Karpas-422 (cell line): ENCODE data around the gene TPTE. TPM values are rescaled to one million over a fixed set of nuclear protein-coding genes. Genes with fewer than 3 reads are reported as not detected.
"Not testable (repeated sequence)": the region's sequence is repeated elsewhere in the genome, so short reads cannot be mapped to it uniquely, and the experiment has no call there.

Experiments
- DNase-seq: peaks from one replicate; pipeline ENCODE4 v3.0.0-alpha.2; 2015
- H2AFZ ChIP-seq: fragments of 200-600 bp; sonication (generic); 2 replicates; pipeline ENCODE4 v1.6.1; 2014; ENCODE audit warnings: antibody characterized with exemption, low read length, mixed read lengths
- H3K27ac ChIP-seq: fragments of 200-600 bp; sonication (generic); 2 replicates; pipeline ENCODE4 v1.5.1; 2014; ENCODE audit warnings: mild to moderate bottlenecking, low read length, moderate library complexity
- H3K27me3 ChIP-seq: fragments of 200-600 bp; sonication (generic); 2 replicates; pipeline ENCODE4 v1.6.1; 2014; ENCODE audit warnings: low read length, mixed read lengths
- H3K36me3 ChIP-seq: fragments of 200-600 bp; sonication (generic); 2 replicates; pipeline ENCODE4 v1.6.1; 2014; ENCODE audit warnings: low read length, mixed read lengths; ENCODE audit not compliant: insufficient read depth
- H3K4me1 ChIP-seq: fragments of 200-600 bp; sonication (generic); 2 replicates; pipeline ENCODE4 v1.6.1; 2014; ENCODE audit warnings: mild to moderate bottlenecking, low read length, mixed read lengths
- H3K4me2 ChIP-seq: fragments of 200-600 bp; sonication (generic); 2 replicates; pipeline ENCODE4 v1.6.1; 2014; ENCODE audit warnings: low read length, low read depth, mild to moderate bottlenecking; ENCODE audit not compliant: poor library complexity, severe bottlenecking
- H3K4me3 ChIP-seq: fragments of 200-600 bp; sonication (generic); 2 replicates; pipeline ENCODE4 v1.5.1; 2014; ENCODE audit warnings: mild to moderate bottlenecking, antibody characterized with exemption, low read length, mixed read lengths
- H3K79me2 ChIP-seq: fragments of 200-600 bp; sonication (generic); 2 replicates; pipeline ENCODE4 v1.6.1; 2014; ENCODE audit warnings: mild to moderate bottlenecking, low read length, mixed read lengths
- H3K9ac ChIP-seq: fragments of 200-600 bp; sonication (generic); 2 replicates; pipeline ENCODE4 v1.6.0; 2014; ENCODE audit warnings: low read length
- H3K9me2 ChIP-seq: fragments of 200-600 bp; sonication (generic), shearing (Covaris generic); replicated peaks from 2 replicates; pipeline ENCODE4 v1.6.0; 2014; ENCODE audit warnings: mild to moderate bottlenecking, low read length, moderate library complexity; ENCODE audit not compliant: insufficient read depth
- H3K9me3 ChIP-seq: fragments of 300-700, 200-600 bp; sonication (generic); 2 replicates; pipeline ENCODE4 v1.6.1; 2014; ENCODE audit warnings: low read length, mixed read lengths
- H4K20me1 ChIP-seq: fragments of 200-600 bp; sonication (generic); 2 replicates; pipeline ENCODE4 v1.6.1; 2014; ENCODE audit warnings: mild to moderate bottlenecking, antibody characterized with exemption, low read length, low read depth; ENCODE audit not compliant: insufficient read depth
- total RNA-seq: library from RNA; depleted of rRNA; stranded (reverse); fragments of >200 nt; shearing (Covaris generic); gene quantifications from 2 replicates; pipeline ENCODE4 v1.2.3, GENCODE V29; 2014; ENCODE audit warnings: low replicate concordance

TPTE gene
- total RNA-seq, 1 experiment from 2014 or later: not detected

- H3K79me2 ChIP-seq: not testable (repeated sequence)
These were observed 109.4 kb downstream of the TPTE start for GRCh38 chr21:10630829-10631228.

GRCh38 chr21:10631316-10631715 lies 109.9 kb downstream of the TPTE start:
- not testable (repeated sequence) for H3K9me3 ChIP-seq

More at GRCh38 chr21:10630829-10631228, 109.4 kb downstream of the TPTE start:
- H2AFZ ChIP-seq, H3K36me3 ChIP-seq, H3K9ac ChIP-seq, H3K9me3 ChIP-seq, DNase-seq, H4K20me1 ChIP-seq, H3K27ac ChIP-seq, H3K4me1 ChIP-seq, H3K9me2 ChIP-seq, H3K4me2 ChIP-seq, H3K4me3 ChIP-seq, H3K27me3 ChIP-seq: not testable (repeated sequence)

GRCh38 chr21:10638144-10638543 lies 116.8 kb downstream of the TPTE start:
- not testable (repeated sequence) for H3K27ac ChIP-seq, H3K9ac ChIP-seq, H3K79me2 ChIP-seq, H3K27me3 ChIP-seq, DNase-seq, H2AFZ ChIP-seq, H3K4me3 ChIP-seq, H4K20me1 ChIP-seq, H3K4me2 ChIP-seq, H3K4me1 ChIP-seq, H3K9me2 ChIP-seq, H3K36me3 ChIP-seq
- H3K9me3 ChIP-seq: peaks cover 36% of the 10 kb centered on the region

More at GRCh38 chr21:10631316-10631715, 109.9 kb downstream of the TPTE start:
- not testable (repeated sequence) for H3K27ac ChIP-seq, H3K4me1 ChIP-seq, DNase-seq, H3K9me2 ChIP-seq, H3K4me3 ChIP-seq, H3K36me3 ChIP-seq, H3K4me2 ChIP-seq, H4K20me1 ChIP-seq, H3K79me2 ChIP-seq, H3K27me3 ChIP-seq, H3K9ac ChIP-seq, H2AFZ ChIP-seq

GRCh38 chr21:10639123-10639522 lies 117.7 kb downstream of the TPTE start:
- Histone ChIP-seq H3K4me2 (no peak overlapping the region), H3K36me3 (no peaks in the 10 kb centered on the region)

GRCh38 chr21:10639746-10640145 lies 118.4 kb downstream of the TPTE start:
- not testable (repeated sequence) for H3K4me3 ChIP-seq, H2AFZ ChIP-seq, H3K27me3 ChIP-seq, H3K36me3 ChIP-seq, H3K27ac ChIP-seq, H4K20me1 ChIP-seq, H3K4me1 ChIP-seq, DNase-seq, H3K9ac ChIP-seq, H3K79me2 ChIP-seq, H3K4me2 ChIP-seq, H3K9me2 ChIP-seq
- H3K9me3 ChIP-seq: peaks cover 43% of the 10 kb centered on the region

More at GRCh38 chr21:10639123-10639522, 117.7 kb downstream of the TPTE start:
- Histone ChIP-seq H3K9ac (no peak overlapping the region), H3K4me1 (no peaks in the 10 kb centered on the region), H3K79me2 (no peaks in the 10 kb centered on the region), H4K20me1 (no peaks in the 10 kb centered on the region), H3K4me3 (no peak overlapping the region), H3K9me2 (no peaks in the 10 kb centered on the region), H2AFZ (no peak overlapping the region), H3K9me3 (peaks cover 41% of the 10 kb centered on the region), H3K27ac (no peak overlapping the region), H3K27me3 (no peaks in the 10 kb centered on the region)
- DNase-seq: no peak

GRCh38 chr21:10640446-10640845 lies 119.1 kb downstream of the TPTE start:
- no peak for DNase-seq
- Histone ChIP-seq H3K4me3 (no peak overlapping the region), H3K4me2 (no peak overlapping the region), H3K27ac (no peak overlapping the region), H4K20me1 (no peaks in the 10 kb centered on the region), H3K9ac (no peak overlapping the region), H3K79me2 (no peaks in the 10 kb centered on the region), H3K9me3 (peaks cover 46% of the 10 kb centered on the region), H3K9me2 (no peaks in the 10 kb centered on the region), H3K36me3 (no peaks in the 10 kb centered on the region), H3K4me1 (no peaks in the 10 kb centered on the region), H2AFZ (no peak overlapping the region), H3K27me3 (no peaks in the 10 kb centered on the region)

GRCh38 chr21:10641107-10641506 lies 119.7 kb downstream of the TPTE start:
- H3K4me2 ChIP-seq: no peak overlapping the region
- H3K9ac ChIP-seq: no peak overlapping the region
- H3K79me2 ChIP-seq: no peaks in the 10 kb centered on the region
- H3K4me3 ChIP-seq: no peak overlapping the region
- no peak overlapping the region for H3K27ac ChIP-seq
- peaks cover 46% of the 10 kb centered on the region for H3K9me3 ChIP-seq
- H2AFZ ChIP-seq: no peak overlapping the region
- H4K20me1 ChIP-seq: no peaks in the 10 kb centered on the region
- no peaks in the 10 kb centered on the region for H3K27me3 ChIP-seq
- no peaks in the 10 kb centered on the region for H3K9me2 ChIP-seq
- H3K4me1 ChIP-seq: no peaks in the 10 kb centered on the region
- H3K36me3 ChIP-seq: no peaks in the 10 kb centered on the region
- no peak for DNase-seq

GRCh38 chr21:10645667-10646066 lies 124.3 kb downstream of the TPTE start:
- not testable (repeated sequence) for DNase-seq, H3K9ac ChIP-seq, H3K27ac ChIP-seq, H3K79me2 ChIP-seq, H3K9me2 ChIP-seq, H3K36me3 ChIP-seq, H3K4me2 ChIP-seq, H3K27me3 ChIP-seq, H3K4me3 ChIP-seq, H4K20me1 ChIP-seq, H2AFZ ChIP-seq, H3K4me1 ChIP-seq
- peaks cover 30% of the 10 kb centered on the region for H3K9me3 ChIP-seq
